Right lobe of liver (tissue), 4 donors: ENCODE results near the gene TAMM41.

Experiments
- POLR2A ChIP-seq: fragments of 450-650 bp; IDR thresholded peaks from one replicate; pipeline ENCODE4 v1.6.1; 2017; ENCODE audit warnings: antibody characterized with exemption, mild to moderate bottlenecking
- TF ChIP-seq, protein P1 (sequence below), 4 donors: fragments of 200-600 bp in 3 of 4; fragments of 450-650 bp in 1 of 4; IDR thresholded peaks; one replicate each; pipeline versions ENCODE4 v1.5.1 to v1.8.0; 2016 to 2022; ENCODE audit warnings: antibody characterized with exemption in 4 of 4, mild to moderate bottlenecking in 2 of 4
- donor health status: DM: no; HTN: no; CAD: no.
- donor health status: DM: no; HTN: no; CAD: no.
- donor health status: DM: no; HTN: yes; CAD: no.

DNA sequence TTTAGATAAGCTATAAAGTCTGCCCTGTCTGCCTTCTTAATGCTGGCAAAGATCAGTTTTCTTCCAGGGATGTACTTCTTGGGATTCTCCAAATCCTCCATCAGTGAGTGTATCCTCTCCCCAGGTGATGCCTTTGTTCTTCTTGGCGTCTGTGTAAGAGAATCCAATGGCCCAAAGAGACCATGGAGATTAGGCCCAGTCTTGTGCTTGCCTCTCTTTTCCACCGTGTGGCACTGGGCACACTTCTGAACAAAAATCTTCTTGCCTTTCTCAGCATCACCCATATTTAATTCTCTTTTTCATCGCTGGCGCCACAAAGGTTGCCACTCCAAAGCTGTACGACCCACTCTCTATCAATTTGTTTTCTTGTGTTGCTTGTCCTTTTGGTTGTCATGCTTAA is 32.2 kb upstream of the TAMM41 start:
- TF ChIP-seq, protein P1, sequence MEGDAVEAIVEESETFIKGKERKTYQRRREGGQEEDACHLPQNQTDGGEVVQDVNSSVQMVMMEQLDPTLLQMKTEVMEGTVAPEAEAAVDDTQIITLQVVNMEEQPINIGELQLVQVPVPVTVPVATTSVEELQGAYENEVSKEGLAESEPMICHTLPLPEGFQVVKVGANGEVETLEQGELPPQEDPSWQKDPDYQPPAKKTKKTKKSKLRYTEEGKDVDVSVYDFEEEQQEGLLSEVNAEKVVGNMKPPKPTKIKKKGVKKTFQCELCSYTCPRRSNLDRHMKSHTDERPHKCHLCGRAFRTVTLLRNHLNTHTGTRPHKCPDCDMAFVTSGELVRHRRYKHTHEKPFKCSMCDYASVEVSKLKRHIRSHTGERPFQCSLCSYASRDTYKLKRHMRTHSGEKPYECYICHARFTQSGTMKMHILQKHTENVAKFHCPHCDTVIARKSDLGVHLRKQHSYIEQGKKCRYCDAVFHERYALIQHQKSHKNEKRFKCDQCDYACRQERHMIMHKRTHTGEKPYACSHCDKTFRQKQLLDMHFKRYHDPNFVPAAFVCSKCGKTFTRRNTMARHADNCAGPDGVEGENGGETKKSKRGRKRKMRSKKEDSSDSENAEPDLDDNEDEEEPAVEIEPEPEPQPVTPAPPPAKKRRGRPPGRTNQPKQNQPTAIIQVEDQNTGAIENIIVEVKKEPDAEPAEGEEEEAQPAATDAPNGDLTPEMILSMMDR (IDR thresholded peaks at IDR 0.05), result no peak
- TF ChIP-seq POLR2A, result no peak
